Renal cortical epithelial cell (primary cell): ENCODE measurements around the gene NECTIN3. TPM values are rescaled to one million over a fixed set of nuclear protein-coding genes. Genes with fewer than 3 reads are reported as not detected.

Source experiments
- DNase-seq: peaks from one replicate; pipeline ENCODE4 v3.0.0-alpha.2; 2011; ENCODE audit warnings: low read depth
- total RNA-seq: library from RNA; depleted of rRNA; stranded (reverse); fragments of >200 nt; gene quantifications from 2 replicates; pipeline ENCODE4 v1.2.3, GENCODE V29; 2014

NECTIN3 gene
- total RNA-seq, 1 donor from 2014 or later, result 74.7 TPM

- DNase-seq, result no peak
Measured at GRCh38 chr3:111200027-111200426, 128.4 kb downstream of the NECTIN3 start.

GRCh38 chr3:111210003-111210711, 138.5 kb downstream of the NECTIN3 start:
- no peak for DNase-seq

GRCh38 chr3:111210866-111211564, 139.4 kb downstream of the NECTIN3 start:
- DNase-seq, result no peak

- no peak for DNase-seq
Measured at GRCh38 chr3:111212511-111212910, 140.9 kb downstream of the NECTIN3 start.

GRCh38 chr3:111215481-111215880, 143.9 kb downstream of the NECTIN3 start:
- no peak for DNase-seq

GRCh38 chr3:111218615-111219014, 147.0 kb downstream of the NECTIN3 start:
- DNase-seq, result no peak

GRCh38 chr3:111227216-111227615, 155.6 kb downstream of the NECTIN3 start:
- peak; percentile 79 for DNase-seq

- DNase-seq, result no peak
Measured at GRCh38 chr3:111229301-111229700, 157.7 kb downstream of the NECTIN3 start.

GRCh38 chr3:111236836-111237713, 165.5 kb downstream of the NECTIN3 start:
- peak; percentile 90 for DNase-seq

GRCh38 chr3:111237946-111238345, 166.3 kb downstream of the NECTIN3 start:
- no peak for DNase-seq

- no peak for DNase-seq
Measured at GRCh38 chr3:111238885-111239284, 167.3 kb downstream of the NECTIN3 start.

GRCh38 chr3:111241960-111242359, 170.3 kb downstream of the NECTIN3 start:
- no peak for DNase-seq
